OCI-LY3 (cell line): ENCODE data around the gene NAV2.
"Not testable (repeated sequence)": the region's sequence is repeated elsewhere in the genome, so short reads cannot be mapped to it uniquely, and the experiment has no call there.

Experiments used
- H2AFZ ChIP-seq: fragments of 200-600, 300-600 bp; shearing (Covaris generic); 2 replicates; pipeline ENCODE4 v1.6.0; 2014; ENCODE audit warnings: antibody characterized with exemption, low read depth, low read length
- H3K27ac ChIP-seq: fragments of 200-600, 300-600 bp; sonication (generic); 2 replicates; pipeline ENCODE4 v1.5.1; 2014; ENCODE audit warnings: mild to moderate bottlenecking, low read length, moderate library complexity, mixed read lengths
- H3K27me3 ChIP-seq: fragments of 200-600, 300-600 bp; sonication (generic); 2 replicates; pipeline ENCODE4 v1.6.1; 2014; ENCODE audit warnings: low read depth, low read length, mixed read lengths
- H3K36me3 ChIP-seq: fragments of 200-600, 300-600 bp; sonication (generic); replicated peaks from 2 replicates; pipeline ENCODE3; 2014; ENCODE audit warnings: low read depth, low read length, mixed read lengths
- H3K4me1 ChIP-seq: fragments of 300-600, 200-600 bp; sonication (generic); 2 replicates; pipeline ENCODE4 v1.6.1; 2014; ENCODE audit warnings: low read length, mixed read lengths
- H3K4me2 ChIP-seq: fragments of 200-600, 300-600 bp; sonication (generic); 2 replicates; pipeline ENCODE4 v1.6.1; 2014; ENCODE audit warnings: low read length, mixed read lengths
- H3K4me3 ChIP-seq: fragments of 300-600, 200-600 bp; sonication (generic); 2 replicates; pipeline ENCODE4 v1.5.1; 2014; ENCODE audit warnings: antibody characterized with exemption, mild to moderate bottlenecking, low read length, moderate library complexity
- H3K79me2 ChIP-seq: fragments of 300-600, 200-600 bp; shearing (Covaris generic); 2 replicates; pipeline ENCODE4 v1.6.1; 2014; ENCODE audit warnings: mild to moderate bottlenecking, low read length, mixed read lengths
- H3K9ac ChIP-seq: fragments of 300-600, 200-600 bp; shearing (Covaris generic); 2 replicates; pipeline ENCODE4 v1.6.0; 2014; ENCODE audit warnings: mild to moderate bottlenecking, low read length, moderate library complexity
- H3K9me3 ChIP-seq: fragments of 200-600, 300-600 bp; shearing (Covaris generic); 2 replicates; pipeline ENCODE4 v1.6.1; 2014; ENCODE audit warnings: low read length, mixed read lengths; ENCODE audit not compliant: insufficient read depth
- H4K20me1 ChIP-seq: fragments of 200-600, 300-600 bp; sonication (generic); 2 replicates; pipeline ENCODE4 v1.6.1; 2016; ENCODE audit warnings: low read length, mixed read lengths; ENCODE audit not compliant: insufficient read depth
- CTCF ChIP-seq: fragments of 200-600, 300-600 bp; sonication (generic); IDR thresholded peaks from 2 replicates; pipeline ENCODE4 v1.5.1; 2014; ENCODE audit warnings: antibody characterized with exemption, low read length, low read depth
- EZH2phosphoT487 ChIP-seq: fragments of 200-600 bp; shearing (Covaris generic); IDR thresholded peaks from 2 replicates; pipeline ENCODE4 v1.6.1; 2018; ENCODE audit warnings: antibody characterized with exemption, mixed run types, low read depth

NAV2 gene

GRCh38 chr11:19923626-19924025, 211.0 kb downstream of the NAV2 start:
- H3K79me2 ChIP-seq, result no peaks in the 10 kb centered on the region
- no peak overlapping the region for H3K4me2 ChIP-seq
- no peaks in the 10 kb centered on the region for H3K9me3 ChIP-seq
- H3K27ac ChIP-seq, result no peak overlapping the region
- peaks cover 66% of the 10 kb centered on the region for H3K27me3 ChIP-seq
- H3K9ac ChIP-seq, result no peak overlapping the region
- H3K36me3 ChIP-seq, result no peaks in the 10 kb centered on the region
- TF ChIP-seq EZH2phosphoT487 (no peak), CTCF (no peak)
- H4K20me1 ChIP-seq, result no peaks in the 10 kb centered on the region
- no peak overlapping the region for H2AFZ ChIP-seq
- H3K4me1 ChIP-seq, result no peaks in the 10 kb centered on the region
- no peak overlapping the region for H3K4me3 ChIP-seq

GRCh38 chr11:19924311-19924710, 211.7 kb downstream of the NAV2 start:
- H3K9ac ChIP-seq, result no peak overlapping the region
- H3K79me2 ChIP-seq, result no peaks in the 10 kb centered on the region
- peaks cover 63% of the 10 kb centered on the region for H3K27me3 ChIP-seq
- no peak overlapping the region for H2AFZ ChIP-seq
- no peak for TF ChIP-seq EZH2phosphoT487
- TF ChIP-seq CTCF, result no peak
- H3K4me3 ChIP-seq, result no peak overlapping the region
- no peaks in the 10 kb centered on the region for H3K36me3 ChIP-seq
- no peak overlapping the region for H3K27ac ChIP-seq
- no peak overlapping the region for H3K4me2 ChIP-seq
- no peaks in the 10 kb centered on the region for H4K20me1 ChIP-seq
- no peaks in the 10 kb centered on the region for H3K9me3 ChIP-seq
- no peaks in the 10 kb centered on the region for H3K4me1 ChIP-seq

GRCh38 chr11:19924716-19925115, 212.1 kb downstream of the NAV2 start:
- no peak overlapping the region for H2AFZ ChIP-seq

GRCh38 chr11:19927403-19927802, 214.8 kb downstream of the NAV2 start:
- peaks cover 64% of the 10 kb centered on the region for H3K27me3 ChIP-seq
- not testable (repeated sequence) for H4K20me1 ChIP-seq, H3K27ac ChIP-seq, H3K9ac ChIP-seq, H3K4me2 ChIP-seq, H3K4me1 ChIP-seq, H3K79me2 ChIP-seq, H3K4me3 ChIP-seq, H3K36me3 ChIP-seq, H3K9me3 ChIP-seq, H2AFZ ChIP-seq

More at GRCh38 chr11:19924716-19925115, 212.1 kb downstream of the NAV2 start:
- Histone ChIP-seq H3K27ac (no peak overlapping the region), H3K27me3 (peaks cover 63% of the 10 kb centered on the region), H3K79me2 (no peaks in the 10 kb centered on the region), H4K20me1 (no peaks in the 10 kb centered on the region), H3K4me3 (no peak overlapping the region), H3K9me3 (no peaks in the 10 kb centered on the region), H3K9ac (no peak overlapping the region), H3K36me3 (no peaks in the 10 kb centered on the region), H3K4me2 (no peak overlapping the region), H3K4me1 (no peaks in the 10 kb centered on the region)
- TF ChIP-seq CTCF (no peak), EZH2phosphoT487 (no peak)

- no peak overlapping the region for H2AFZ ChIP-seq
- TF ChIP-seq CTCF, result no peak
- TF ChIP-seq EZH2phosphoT487, result no peak
- H3K36me3 ChIP-seq, result no peaks in the 10 kb centered on the region
- peaks cover 54% of the 10 kb centered on the region for H3K27me3 ChIP-seq
- no peak overlapping the region for H3K27ac ChIP-seq
- H3K9ac ChIP-seq, result no peak overlapping the region
- no peak overlapping the region for H3K4me3 ChIP-seq
- H3K9me3 ChIP-seq, result no peaks in the 10 kb centered on the region
- no peaks in the 10 kb centered on the region for H3K79me2 ChIP-seq
- no peaks in the 10 kb centered on the region; the same call in 1 of the 2 replicates for H4K20me1 ChIP-seq
- H3K4me1 ChIP-seq, result no peaks in the 10 kb centered on the region
- H3K4me2 ChIP-seq, result no peak overlapping the region
Observed at GRCh38 chr11:19929147-19929546, 216.5 kb downstream of the NAV2 start.
